Fibroblast of the aortic adventitia (primary cell): ENCODE data around the gene CD200R1L. TPM values are rescaled to one million over a fixed set of nuclear protein-coding genes. Genes with fewer than 3 reads are reported as not detected.

Source experiments
- DNase-seq: peaks from one replicate; pipeline ENCODE4 v3.0.0-alpha.2; 2010; ENCODE audit warnings: low read depth
- H3K4me3 ChIP-seq: 2 replicates; pipeline ENCODE4 v1.5.1; 2011; ENCODE audit warnings: low read depth, mild to moderate bottlenecking, control low read depth, low read length, moderate library complexity
- CTCF ChIP-seq: IDR thresholded peaks from 2 replicates; pipeline ENCODE4 v1.5.1; 2011; ENCODE audit warnings: mild to moderate bottlenecking, low read length, control low read depth, inconsistent platforms; ENCODE audit not compliant: insufficient read depth
- total RNA-seq: library from RNA; depleted of rRNA; stranded (reverse); fragments of >200 nt; gene quantifications from 2 replicates; pipeline ENCODE4 v1.2.3, GENCODE V29; 2012; ENCODE audit warnings: low replicate concordance

CD200R1L gene
- total RNA-seq, 1 donor: not detected

- no peak for TF ChIP-seq CTCF
- DNase-seq: peak; percentile 95
- H3K4me3 ChIP-seq: no peak overlapping the region
Measured at GRCh38 chr3:112778353-112778948, 68.2 kb downstream of the CD200R1L start.

GRCh38 chr3:112777811-112778210 lies 68.9 kb downstream of the CD200R1L start:
- H3K4me3 ChIP-seq: no peak overlapping the region
- DNase-seq: no peak
- no peak for TF ChIP-seq CTCF

GRCh38 chr3:112776836-112777235 lies 69.8 kb downstream of the CD200R1L start:
- H3K4me3 ChIP-seq: no peak overlapping the region
- DNase-seq: no peak
- TF ChIP-seq CTCF: no peak

- H3K4me3 ChIP-seq: no peak overlapping the region
- TF ChIP-seq CTCF: no peak
- peak; percentile 51 for DNase-seq
Measured at GRCh38 chr3:112776000-112776399, 70.7 kb downstream of the CD200R1L start.

- H3K4me3 ChIP-seq: no peak overlapping the region
- DNase-seq: peak; percentile 99
- TF ChIP-seq CTCF: no peak
Measured at GRCh38 chr3:112775011-112775742, 71.5 kb downstream of the CD200R1L start.

GRCh38 chr3:112774293-112774926 lies 72.3 kb downstream of the CD200R1L start:
- TF ChIP-seq CTCF: no peak
- DNase-seq: peak; percentile 88
- no peak overlapping the region for H3K4me3 ChIP-seq
